Tibial artery (tissue), 4 donors: ENCODE measurements around the gene KCTD6.

Experiments used
- DNase-seq, 2 donors: peaks; one replicate each; pipeline ENCODE4 v3.0.0-alpha.2; 2019
- H3K27ac ChIP-seq, 2 donors: fragments of 200-600 bp; sonication (generic) in 1 of 2; 1 replicate in 1 of 2; 2 replicates in 1 of 2; pipeline ENCODE4 v1.5.1; 2018 to 2019; ENCODE audit warnings: mild to moderate bottlenecking in 1 of 2
- H3K27me3 ChIP-seq, 2 donors: fragments of 200-600 bp; sonication (generic) in 1 of 2; one replicate each; pipeline versions ENCODE4 v1.5.1 to v1.6.0; 2016 to 2019
- H3K36me3 ChIP-seq, 3 donors: fragments of 200-600 bp; sonication (generic) in 2 of 3; one replicate each; pipeline ENCODE4 v1.5.1; 2016 to 2019; ENCODE audit warnings: mild to moderate bottlenecking in 2 of 3
- H3K4me1 ChIP-seq, 4 donors: fragments of 200-600 bp; sonication (generic) in 2 of 4; 1 replicate in 3 of 4; 2 replicates in 1 of 4; pipeline ENCODE4 v1.5.1; 2016 to 2019
- H3K4me3 ChIP-seq, 2 donors: fragments of 200-600 bp; sonication (generic) in 1 of 2; 1 replicate in 1 of 2; 2 replicates in 1 of 2; pipeline ENCODE4 v1.5.1; 2018 to 2019; ENCODE audit warnings: mild to moderate bottlenecking in 2 of 2
- H3K9me3 ChIP-seq, 3 donors: fragments of 200-600 bp; sonication (generic) in 1 of 3; one replicate each; pipeline ENCODE4 v1.5.1; 2016 to 2019
- CTCF ChIP-seq, 2 experiments: fragments of 200-600 bp in 1 of 2; fragments of 450-650 bp in 1 of 2; IDR thresholded peaks; one replicate each; pipeline ENCODE4 v1.5.1; 2017 to 2019; ENCODE audit warnings: antibody characterized with exemption in 2 of 2, mild to moderate bottlenecking in 1 of 2, moderate library complexity in 1 of 2
- intact Hi-C: fragments of 100-400 bp; cut with DNase I; formaldehyde crosslinking; loops from one replicate; pipeline ENCODE4 v1.15.0; 2023; ENCODE audit warnings: low total_unique reads

Gene KCTD6

GRCh38 chr3:58537412-58538301 lies 45.8 kb downstream of the KCTD6 start:
- intact Hi-C loops = no loop called here
- Histone ChIP-seq H3K27me3 (no peaks in the 10 kb centered on the region), H3K4me3 (no peak overlapping the region), H3K27ac (peak overlapping the region; percentile 74 to 83), H3K36me3 (peaks cover 0 to 17% (median 14%) of the 10 kb centered on the region in 3 donors), H3K4me1 (peaks cover 0 to 29% (median 22%) of the 10 kb centered on the region in 4 donors), H3K9me3 (no peaks in the 10 kb centered on the region)
- DNase-seq = no peak
- no peak for TF ChIP-seq CTCF (IDR thresholded peaks at IDR 0.05)

- Histone ChIP-seq H3K36me3 (peaks cover 0 to 3% (median 0%) of the 10 kb centered on the region in 3 donors), H3K27ac (no peak overlapping the region), H3K27me3 (no peaks in the 10 kb centered on the region), H3K4me3 (no peak overlapping the region), H3K4me1 (peaks cover 0 to 26% (median 19%) of the 10 kb centered on the region in 4 donors), H3K9me3 (no peaks in the 10 kb centered on the region)
- no peak for TF ChIP-seq CTCF (IDR thresholded peaks at IDR 0.05)
- intact Hi-C loops = no loop called here
- DNase-seq = no peak
Measured at GRCh38 chr3:58539626-58540025, 47.7 kb downstream of the KCTD6 start.

- no peak for DNase-seq
- Histone ChIP-seq H3K4me3 (no peak overlapping the region), H3K9me3 (no peaks in the 10 kb centered on the region), H3K36me3 (no peaks in the 10 kb centered on the region), H3K27ac (no peak overlapping the region), H3K27me3 (no peaks in the 10 kb centered on the region), H3K4me1 (peaks cover 0 to 22% (median 18%) of the 10 kb centered on the region in 4 donors)
- TF ChIP-seq CTCF (IDR thresholded peaks at IDR 0.05) = no peak
- intact Hi-C loops = no loop called here
Measured at GRCh38 chr3:58540176-58540858, 48.4 kb downstream of the KCTD6 start.

- no peaks in the 10 kb centered on the region for H3K27me3 ChIP-seq
- no peak overlapping the region for H3K27ac ChIP-seq
- TF ChIP-seq CTCF (IDR thresholded peaks at IDR 0.05) = no peak
- no peaks in the 10 kb centered on the region for H3K36me3 ChIP-seq
- no peak for DNase-seq
- intact Hi-C loops = no loop called here
- H3K9me3 ChIP-seq = no peaks in the 10 kb centered on the region
- no peaks in the 10 kb centered on the region for H3K4me1 ChIP-seq
- H3K4me3 ChIP-seq = no peak overlapping the region
Measured at GRCh38 chr3:58544541-58544940, 52.6 kb downstream of the KCTD6 start.

- Histone ChIP-seq H3K9me3 (peaks cover 0 to 9% (median 3%) of the 10 kb centered on the region in 3 donors), H3K27me3 (no peaks in the 10 kb centered on the region), H3K27ac (no peak overlapping the region), H3K36me3 (no peaks in the 10 kb centered on the region), H3K4me1 (no peaks in the 10 kb centered on the region), H3K4me3 (no peak overlapping the region)
- TF ChIP-seq CTCF (IDR thresholded peaks at IDR 0.05) = no peak
- intact Hi-C loops = no loop called here
- no peak for DNase-seq
Measured at GRCh38 chr3:58551636-58552180, 59.8 kb downstream of the KCTD6 start.
